GM11168 (cell line): ENCODE data around the gene TMEM41B.
"Not testable (repeated sequence)": the region's sequence is repeated elsewhere in the genome, so short reads cannot be mapped to it uniquely, and the experiment has no call there.

ENCODE experiments used
- in situ Hi-C: fragments of 300-500 bp; cut with MboI; formaldehyde crosslinking; loops from one replicate; pipeline ENCODE4 v1.12.0; 2022; ENCODE audit warnings: low sequenced_read_pairs; ENCODE audit not compliant: unreplicated experiment

The TMEM41B gene

GRCh38 chr11:9314291-9315077 is at the start of gene TMEM41B:
Gene TMEM41B, minus strand, starts transcription at chr11:9314593. Its CDS starts 152 bp downstream, at chr11:9314441.
- in situ Hi-C loops, result no loop called here

GRCh38 chr11:9362393-9362863 is 48.0 kb upstream of the TMEM41B start:
- in situ Hi-C loops, result no loop called here

- in situ Hi-C loops, result not testable (repeated sequence)
Measured at GRCh38 chr11:9360862-9361622, 46.6 kb upstream of the TMEM41B start.

- in situ Hi-C loops, result no loop called here
Measured at GRCh38 chr11:9357041-9357440, 42.6 kb upstream of the TMEM41B start.

- in situ Hi-C loops, result no loop called here
Measured at GRCh38 chr11:9351321-9351881, 37.0 kb upstream of the TMEM41B start.

- in situ Hi-C loops, result not testable (repeated sequence)
Measured at GRCh38 chr11:9347779-9348178, 33.4 kb upstream of the TMEM41B start.

- in situ Hi-C loops, result no loop called here
Measured at GRCh38 chr11:9347100-9347499, 32.7 kb upstream of the TMEM41B start.

GRCh38 chr11:9344061-9344680 is 29.8 kb upstream of the TMEM41B start:
- in situ Hi-C loops, result no loop called here

- in situ Hi-C loops, result no loop called here
Measured at GRCh38 chr11:9341638-9342178, 27.3 kb upstream of the TMEM41B start.

- in situ Hi-C loops, result no loop called here
Measured at GRCh38 chr11:9332655-9333054, 18.3 kb upstream of the TMEM41B start.

GRCh38 chr11:9330387-9331384 is 16.3 kb upstream of the TMEM41B start:
- in situ Hi-C loops, result no loop called here

GRCh38 chr11:9320047-9320446 is 5.7 kb upstream of the TMEM41B start:
- in situ Hi-C loops, result no loop called here

GRCh38 chr11:9319377-9320001 is 5.1 kb upstream of the TMEM41B start:
- in situ Hi-C loops, result not testable (repeated sequence)

GRCh38 chr11:9318442-9319376 is 4.3 kb upstream of the TMEM41B start:
- in situ Hi-C loops, result not testable (repeated sequence)

GRCh38 chr11:9316334-9316733 is 1.9 kb upstream of the TMEM41B start:
- in situ Hi-C loops, result no loop called here

GRCh38 chr11:9315078-9315688 is 790 bp upstream of the TMEM41B start:
- in situ Hi-C loops, result no loop called here

- in situ Hi-C loops, result no loop called here
Measured at GRCh38 chr11:9313648-9314290, 624 bp downstream of the TMEM41B start.
